ENCODE data around the gene EPB41L2.

Gene EPB41L2

GRCh38 chr6:131040866-131041265 is 22.2 kb downstream of the EPB41L2 start:
- Histone ChIP-seq H3K9me3 (ENCODE audit: insufficient read depth, low read length) (no peaks in the 10 kb centered on the region), H3K4me2 (ENCODE audit: low read length) (no peak overlapping the region), H3K4me3 (ENCODE audit: low read length) (no peak overlapping the region), H3K9ac (ENCODE audit: low read length) (no peak overlapping the region), H3K36me3 (replicated peaks; ENCODE audit: low read depth, low read length) (no peaks in the 10 kb centered on the region), H3K4me1 (ENCODE audit: low read length) (no peaks in the 10 kb centered on the region), H3K27me3 (ENCODE audit: low read depth, low read length) (no peaks in the 10 kb centered on the region), H3K79me2 (ENCODE audit: low read length) (no peaks in the 10 kb centered on the region), H3K27ac (ENCODE audit: low read length) (no peak overlapping the region), H4K20me1 (ENCODE audit: insufficient read depth, low read length) (no peaks in the 10 kb centered on the region), H2AFZ (ENCODE audit: low read depth, low read length) (no peak overlapping the region)
- TF ChIP-seq EZH2phosphoT487 (IDR thresholded peaks at IDR 0.05; ENCODE audit: low read depth) (no peak), CTCF (IDR thresholded peaks at IDR 0.05; ENCODE audit: low read depth, low read length) (no peak)

- Histone ChIP-seq H3K79me2 (ENCODE audit: low read length) (no peaks in the 10 kb centered on the region), H3K4me3 (ENCODE audit: low read length) (no peak overlapping the region), H3K9ac (ENCODE audit: low read length) (no peak overlapping the region), H3K27ac (ENCODE audit: low read length) (no peak overlapping the region), H3K4me2 (ENCODE audit: low read length) (no peak overlapping the region), H4K20me1 (ENCODE audit: insufficient read depth, low read length) (no peaks in the 10 kb centered on the region), H3K4me1 (ENCODE audit: low read length) (no peaks in the 10 kb centered on the region), H3K27me3 (ENCODE audit: low read depth, low read length) (no peaks in the 10 kb centered on the region), H3K9me3 (ENCODE audit: insufficient read depth, low read length) (no peaks in the 10 kb centered on the region), H3K36me3 (replicated peaks; ENCODE audit: low read depth, low read length) (no peaks in the 10 kb centered on the region), H2AFZ (ENCODE audit: low read depth, low read length) (no peak overlapping the region)
- TF ChIP-seq EZH2phosphoT487 (IDR thresholded peaks at IDR 0.05; ENCODE audit: low read depth), result no peak
- TF ChIP-seq CTCF (IDR thresholded peaks at IDR 0.05; ENCODE audit: low read depth, low read length), result no peak
These were observed 23.7 kb downstream of the EPB41L2 start for GRCh38 chr6:131039345-131039680.

GRCh38 chr6:131038597-131039344 is 24.3 kb downstream of the EPB41L2 start:
- H3K27ac ChIP-seq (ENCODE audit: low read length), result no peak overlapping the region
- no peaks in the 10 kb centered on the region for H3K36me3 ChIP-seq (replicated peaks; ENCODE audit: low read depth, low read length)
- no peak overlapping the region for H2AFZ ChIP-seq (ENCODE audit: low read depth, low read length)
- no peak overlapping the region for H3K4me2 ChIP-seq (ENCODE audit: low read length)
- H3K9ac ChIP-seq (ENCODE audit: low read length), result no peak overlapping the region
- H3K4me3 ChIP-seq (ENCODE audit: low read length), result no peak overlapping the region
- no peaks in the 10 kb centered on the region for H3K27me3 ChIP-seq (ENCODE audit: low read depth, low read length)
- no peaks in the 10 kb centered on the region for H4K20me1 ChIP-seq (ENCODE audit: insufficient read depth, low read length)
- TF ChIP-seq EZH2phosphoT487 (IDR thresholded peaks at IDR 0.05; ENCODE audit: low read depth) (no peak), CTCF (IDR thresholded peaks at IDR 0.05; ENCODE audit: low read depth, low read length) (no peak)
- H3K79me2 ChIP-seq (ENCODE audit: low read length), result no peaks in the 10 kb centered on the region
- H3K9me3 ChIP-seq (ENCODE audit: insufficient read depth, low read length), result no peaks in the 10 kb centered on the region
- no peaks in the 10 kb centered on the region for H3K4me1 ChIP-seq (ENCODE audit: low read length)

- no peak overlapping the region for H2AFZ ChIP-seq (ENCODE audit: low read depth, low read length)
- H3K27ac ChIP-seq (ENCODE audit: low read length), result no peak overlapping the region
- H3K79me2 ChIP-seq (ENCODE audit: low read length), result no peaks in the 10 kb centered on the region
- H4K20me1 ChIP-seq (ENCODE audit: insufficient read depth, low read length), result no peaks in the 10 kb centered on the region
- no peaks in the 10 kb centered on the region for H3K4me1 ChIP-seq (ENCODE audit: low read length)
- H3K36me3 ChIP-seq (replicated peaks; ENCODE audit: low read depth, low read length), result no peaks in the 10 kb centered on the region
- TF ChIP-seq CTCF (IDR thresholded peaks at IDR 0.05; ENCODE audit: low read depth, low read length), result no peak
- TF ChIP-seq EZH2phosphoT487 (IDR thresholded peaks at IDR 0.05; ENCODE audit: low read depth), result no peak
- H3K9ac ChIP-seq (ENCODE audit: low read length), result no peak overlapping the region
- H3K9me3 ChIP-seq (ENCODE audit: insufficient read depth, low read length), result no peaks in the 10 kb centered on the region
- no peak overlapping the region for H3K4me2 ChIP-seq (ENCODE audit: low read length)
- no peak overlapping the region for H3K4me3 ChIP-seq (ENCODE audit: low read length)
- H3K27me3 ChIP-seq (ENCODE audit: low read depth, low read length), result no peaks in the 10 kb centered on the region
These were observed 25.7 kb downstream of the EPB41L2 start for GRCh38 chr6:131037194-131037897.
